K562 (cell line): ENCODE measurements around the gene RGL2. TPM values are rescaled to one million over a fixed set of nuclear protein-coding genes. Genes with fewer than 3 reads are reported as not detected.

ENCODE experiments used
- CEBPB ChIP-seq: fragments of 450-650 bp; IDR thresholded peaks from 2 replicates; pipeline ENCODE4 v1.6.1; 2016; ENCODE audit warnings: missing genetic modification characterization, missing compliant biosample characterization
- EGR1 ChIP-seq: fragments of 450-650 bp; conservative IDR thresholded peaks from 2 replicates; pipeline ENCODE4 v1.6.1; 2017; ENCODE audit warnings: mild to moderate bottlenecking
- FOXA1 ChIP-seq: fragments of 450-650 bp; IDR thresholded peaks from 2 replicates; pipeline ENCODE4 v1.6.1; 2016; ENCODE audit warnings: mild to moderate bottlenecking, borderline replicate concordance
- FOXA3 ChIP-seq, 2 experiments: fragments of 450-650 bp in 1 of 2; sonication (generic) in 1 of 2; formaldehyde crosslinking; IDR thresholded peaks in 1 of 2; conservative IDR thresholded peaks in 1 of 2; 2 replicates each; pipeline versions ENCODE4 v1.4.0 to v1.8.0; 2020 to 2022; ENCODE audit warnings: mild to moderate bottlenecking in 2 of 2, missing genetic modification reagents in 1 of 2
- L3MBTL2 ChIP-seq: fragments of 450-650 bp; IDR thresholded peaks from 2 replicates; pipeline ENCODE4 v1.6.1; 2016; ENCODE audit warnings: mild to moderate bottlenecking, moderate library complexity
- MLLT1 ChIP-seq, 2 experiments: fragments of 450-650 bp; IDR thresholded peaks; 2 replicates each; pipeline ENCODE4 v1.6.1; 2016
- NR4A1 ChIP-seq, 2 experiments: fragments of 250-450 bp in 1 of 2; fragments of 450-650 bp in 1 of 2; sonication (Bioruptor Pico) in 1 of 2; IDR thresholded peaks; 2 replicates each; pipeline versions ENCODE4 v1.4.0 to v1.6.1; 2016 to 2020; ENCODE audit warnings: mild to moderate bottlenecking in 2 of 2, missing compliant biosample characterization in 1 of 2, missing genetic modification characterization in 1 of 2, moderate library complexity in 1 of 2
- NRF1 ChIP-seq, 2 experiments: fragments of 450-650 bp; IDR thresholded peaks in 1 of 2; conservative IDR thresholded peaks in 1 of 2; 2 replicates each; pipeline ENCODE4 v1.6.1; 2014; ENCODE audit warnings: mild to moderate bottlenecking in 2 of 2
- RFX7 ChIP-seq: fragments of 250-450 bp; sonication (Bioruptor Pico); IDR thresholded peaks from 2 replicates; pipeline ENCODE4 v1.5.1; 2021; ENCODE audit warnings: mild to moderate bottlenecking
- SMAD2 ChIP-seq: fragments of 150-350 bp; IDR thresholded peaks from 2 replicates; pipeline ENCODE4 v1.6.1; 2014; ENCODE audit warnings: low read depth, mild to moderate bottlenecking, low read length
- SMAD4 ChIP-seq: fragments of 250-450 bp; sonication (Bioruptor Pico); conservative IDR thresholded peaks from 2 replicates; pipeline ENCODE4 v1.8.0; 2021; ENCODE audit warnings: inconsistent platforms, mild to moderate bottlenecking, moderate library complexity
- ZFX ChIP-seq: sonication (generic); formaldehyde crosslinking; IDR thresholded peaks from 2 replicates; pipeline ENCODE4 v1.8.0; 2022; ENCODE audit warnings: mild to moderate bottlenecking, missing genetic modification reagents, moderate library complexity
- ZKSCAN8 ChIP-seq: fragments of 200-800 bp; sonication (Bioruptor generic); IDR thresholded peaks from 2 replicates; pipeline ENCODE4 v1.6.1; 2016; ENCODE audit warnings: missing genetic modification characterization, missing compliant biosample characterization
- ZNF41 ChIP-seq: fragments of 250-450 bp; sonication (Bioruptor Pico); conservative IDR thresholded peaks from 2 replicates; pipeline ENCODE4 v1.4.0; 2020; ENCODE audit warnings: mild to moderate bottlenecking
- ZNF584 ChIP-seq: fragments of 200-800 bp; sonication (Bioruptor generic); IDR thresholded peaks from 2 replicates; pipeline ENCODE4 v1.6.1; 2016; ENCODE audit warnings: low read depth, mild to moderate bottlenecking, missing genetic modification characterization, missing compliant biosample characterization
- ZNF592 ChIP-seq: fragments of 450-650 bp; IDR thresholded peaks from 2 replicates; pipeline ENCODE4 v1.6.1; 2017; ENCODE audit warnings: antibody characterized with exemption, mild to moderate bottlenecking
- ZNF75A ChIP-seq: fragments of 450-650 bp; formaldehyde crosslinking; IDR thresholded peaks from 2 replicates; pipeline ENCODE4 v1.4.0; 2020; ENCODE audit warnings: mild to moderate bottlenecking
- polyA plus RNA-seq, 8 experiments: library from polyadenylated mRNA; depleted of rRNA in 4 of 8; stranded (reverse) in 5 of 8; unstranded in 3 of 8; fragments of >200 nt; fragmentation: Nextera tagmentation in 2 of 8; fragmentation: Illumina TruSeq in 1 of 8; extraction: Ambion mirVana in 2 of 8; extraction: Trizol in 1 of 8; gene quantifications; 2 replicates each; pipeline versions ENCODE4 v1.2.1 to v1.2.3, GENCODE V29; 2011 to 2014; ENCODE audit warnings: inconsistent platforms in 1 of 8, missing spikeins in 1 of 8
- total RNA-seq, 7 experiments: library from RNA; depleted of rRNA in 6 of 7; stranded (reverse); fragments of >200 nt in 6 of 7; fragmentation: Illumina TruSeq in 2 of 7; extraction: Trizol in 2 of 7; gene quantifications; 2 replicates each; pipeline versions ENCODE4 v1.2.1 to v1.2.3, GENCODE V29; 2011 to 2021; ENCODE audit warnings: low replicate concordance in 1 of 7
- TF ChIP-seq, protein P1 (sequence below): fragments of 250-450 bp; sonication (Bioruptor Pico); IDR thresholded peaks from 2 replicates; pipeline ENCODE4 v1.4.0; 2020

RGL2 gene
- total and polyA plus RNA-seq, 9 of the 15 experiments (the other 6 are each of a cell fraction or from before 2014, with no cell fraction given), result 1.8 to 57.1 (median 19.5) TPM

DNA sequence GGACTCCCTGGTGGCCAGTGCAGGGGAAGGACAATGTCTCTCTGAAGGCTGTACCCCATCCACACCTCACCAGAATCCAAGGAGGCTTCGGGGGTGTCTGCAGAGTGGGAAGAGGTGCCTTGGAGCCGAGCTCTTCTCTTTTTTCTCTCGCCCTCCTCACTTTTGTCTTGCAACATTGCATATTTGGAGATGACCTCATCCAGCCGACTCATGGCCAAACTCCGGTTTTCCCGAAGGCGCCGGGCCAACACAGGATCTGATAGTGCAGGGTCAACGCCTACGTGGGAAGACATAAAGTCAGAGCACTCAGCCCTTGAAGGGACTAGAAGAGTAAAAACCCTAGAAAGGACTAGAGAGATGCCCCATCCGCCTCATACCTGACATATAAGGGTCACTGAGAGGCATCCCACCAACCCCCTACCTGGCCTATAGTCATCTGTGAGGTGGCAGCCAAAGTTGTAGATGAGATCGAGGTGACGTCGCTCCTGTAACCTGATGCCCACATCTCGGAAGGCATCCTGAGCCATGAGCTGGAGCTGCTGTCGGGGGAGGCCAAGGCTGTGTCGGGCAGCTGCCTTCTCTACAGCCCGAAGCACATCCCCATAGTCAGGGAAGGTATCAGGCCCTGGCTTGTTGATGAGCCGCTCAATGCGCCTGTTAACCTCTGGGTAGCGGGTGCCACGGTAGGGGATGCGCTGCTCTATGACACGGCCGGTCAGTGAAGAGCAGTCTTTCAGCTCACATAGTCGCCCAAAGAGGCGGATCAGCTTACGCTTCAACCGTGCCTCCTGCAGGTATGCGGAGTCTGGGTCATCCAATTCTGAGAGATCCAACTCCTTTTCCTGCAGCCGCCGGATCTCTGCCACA is 21.8 kb upstream of the RGL2 start (continued):
- TF ChIP-seq MLLT1 (IDR thresholded peaks at IDR 0.05), result 0 out of 4 replicates have a peak, but pooled peaks of 1 of the 2 experiments have one; percentile 52
- TF ChIP-seq L3MBTL2, result peak; percentile 26; the same call in 1 of the 2 replicates
- no peak for TF ChIP-seq ZKSCAN8 (CRISPR knock-in tag)
- no peak for TF ChIP-seq FOXA1
- peak; percentile 88 for TF ChIP-seq CEBPB (tag)
- no peak; the same call in 1 of the 2 replicates for TF ChIP-seq ZNF584
- TF ChIP-seq SMAD2, result no peak
- TF ChIP-seq ZNF41 (CRISPR knock-in tag), result no peak
- TF ChIP-seq, protein P1, sequence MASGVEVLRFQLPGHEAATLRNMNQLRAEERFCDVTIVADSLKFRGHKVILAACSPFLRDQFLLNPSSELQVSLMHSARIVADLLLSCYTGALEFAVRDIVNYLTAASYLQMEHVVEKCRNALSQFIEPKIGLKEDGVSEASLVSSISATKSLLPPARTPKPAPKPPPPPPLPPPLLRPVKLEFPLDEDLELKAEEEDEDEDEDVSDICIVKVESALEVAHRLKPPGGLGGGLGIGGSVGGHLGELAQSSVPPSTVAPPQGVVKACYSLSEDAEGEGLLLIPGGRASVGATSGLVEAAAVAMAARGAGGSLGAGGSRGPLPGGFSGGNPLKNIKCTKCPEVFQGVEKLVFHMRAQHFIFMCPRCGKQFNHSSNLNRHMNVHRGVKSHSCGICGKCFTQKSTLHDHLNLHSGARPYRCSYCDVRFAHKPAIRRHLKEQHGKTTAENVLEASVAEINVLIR (CRISPR knock-in tag), result no peak
- no peak for TF ChIP-seq ZNF75A
- TF ChIP-seq ZFX (CRISPR knock-in tag), result peak; percentile 22; the same call in 1 of the 2 replicates
- peak in 1 of 2 experiments; percentile 18; a peak in 1 of 4 replicates for TF ChIP-seq FOXA3 (CRISPR knock-in tag; conservative IDR thresholded peaks at IDR 0.05 in 1 of 2, IDR thresholded peaks at IDR 0.05 in 1 of 2)
- TF ChIP-seq NR4A1 (CRISPR knock-in tag; IDR thresholded peaks at IDR 0.05), result no peak
- TF ChIP-seq NR4A1 (tag; IDR thresholded peaks at IDR 0.05), result no peak
- no peak for TF ChIP-seq RFX7
- TF ChIP-seq EGR1, result peak; percentile 78
- TF ChIP-seq NRF1 (conservative IDR thresholded peaks at IDR 0.05 in 1 of 2, IDR thresholded peaks at IDR 0.05 in 1 of 2), result peak in 1 of 2 experiments; percentile 16; a peak in 1 of 4 replicates
- peak; percentile 70; the same call in 1 of the 2 replicates for TF ChIP-seq ZNF592
- TF ChIP-seq SMAD4 (CRISPR knock-in tag), result 0 out of 2 replicates have a peak, but pooled peaks have one; percentile 51
